ENCODE results near the gene ESYT2.

Gene ESYT2

DNA sequence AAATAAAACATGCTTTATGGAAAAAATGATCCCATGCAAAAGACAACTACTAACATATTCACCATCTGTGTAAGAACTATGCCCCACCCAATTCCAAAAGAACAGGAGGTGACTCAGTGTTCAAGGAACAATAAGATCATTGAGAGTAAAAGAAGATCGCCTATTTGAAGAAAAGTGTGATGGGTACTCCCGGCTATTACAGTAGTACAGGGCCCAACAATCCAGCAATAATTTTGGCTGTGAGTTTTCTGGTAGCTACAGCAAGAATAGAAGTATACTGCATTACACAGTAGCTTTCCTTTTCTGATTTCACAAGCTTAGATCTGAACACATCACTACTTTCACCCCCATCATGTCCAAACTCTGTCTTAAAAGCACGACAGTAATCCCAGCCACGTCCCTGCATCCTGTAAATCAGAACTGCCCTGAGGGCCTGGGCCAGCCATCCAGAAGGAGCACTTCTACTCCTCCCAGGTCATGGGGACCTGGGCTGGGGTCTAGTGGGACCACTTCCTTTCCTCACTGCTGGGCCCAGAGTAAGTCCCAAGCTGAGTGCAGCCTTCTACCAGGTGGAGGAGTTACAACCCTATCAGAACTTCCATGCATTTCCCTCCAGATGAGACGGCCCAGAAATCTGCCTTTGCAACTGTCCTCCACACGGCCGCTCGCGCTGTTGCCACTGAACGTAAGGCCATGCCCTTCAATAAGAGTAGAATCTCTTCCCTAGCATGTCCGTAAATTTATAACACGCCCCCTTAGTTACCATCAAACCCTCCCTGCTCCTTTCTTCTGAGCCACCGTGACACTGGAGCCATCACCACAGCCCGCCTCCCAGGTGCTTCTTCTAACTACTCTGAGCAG lies 7.9 kb downstream of the ESYT2 start:
- H3K27ac ChIP-seq (ENCODE audit: low read depth, low read length), result peak overlapping the region; percentile 6
- H3K36me3 ChIP-seq (ENCODE audit: control insufficient read depth, insufficient read depth, low read length), result no peaks in the 10 kb centered on the region
- no peak overlapping the region for H3K4me3 ChIP-seq (ENCODE audit: low read depth, low read length)
- peaks cover 34% of the 10 kb centered on the region for H3K4me1 ChIP-seq (ENCODE audit: control insufficient read depth, insufficient read depth, low read length)
- H3K9ac ChIP-seq (ENCODE audit: low read depth, low read length), result no peak overlapping the region
- no peaks in the 10 kb centered on the region for H3K9me3 ChIP-seq (ENCODE audit: control insufficient read depth, insufficient read depth, low read length)
- H3K27me3 ChIP-seq (ENCODE audit: control insufficient read depth, insufficient read depth, low read length), result no peaks in the 10 kb centered on the region

DNA sequence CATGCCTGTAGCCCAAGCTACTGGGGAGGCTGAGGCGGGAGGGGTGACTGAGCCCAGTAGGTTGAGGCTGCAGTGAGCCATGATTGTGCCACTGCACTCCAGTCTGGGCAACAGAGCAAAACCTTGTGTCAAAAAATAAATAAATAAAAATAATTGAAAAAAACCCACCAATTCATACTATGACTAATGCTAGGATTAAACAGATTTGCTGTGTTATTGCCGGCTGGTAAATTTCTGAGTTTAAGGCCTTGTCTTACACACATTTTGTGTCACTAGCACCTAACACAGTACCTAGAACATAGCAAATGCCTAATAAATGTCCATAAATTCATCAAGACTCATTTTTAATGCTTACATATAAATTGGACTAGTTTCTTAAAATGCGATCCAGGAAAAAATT lies 8.7 kb downstream of the ESYT2 start:
- Histone ChIP-seq H3K36me3 (ENCODE audit: control insufficient read depth, insufficient read depth, low read length) (no peaks in the 10 kb centered on the region), H3K27ac (ENCODE audit: low read depth, low read length) (no peak overlapping the region), H3K4me3 (ENCODE audit: low read depth, low read length) (no peak overlapping the region), H3K27me3 (ENCODE audit: control insufficient read depth, insufficient read depth, low read length) (no peaks in the 10 kb centered on the region), H3K9me3 (ENCODE audit: control insufficient read depth, insufficient read depth, low read length) (no peaks in the 10 kb centered on the region), H3K4me1 (ENCODE audit: control insufficient read depth, insufficient read depth, low read length) (peaks cover 40% of the 10 kb centered on the region), H3K9ac (ENCODE audit: low read depth, low read length) (no peak overlapping the region)

DNA sequence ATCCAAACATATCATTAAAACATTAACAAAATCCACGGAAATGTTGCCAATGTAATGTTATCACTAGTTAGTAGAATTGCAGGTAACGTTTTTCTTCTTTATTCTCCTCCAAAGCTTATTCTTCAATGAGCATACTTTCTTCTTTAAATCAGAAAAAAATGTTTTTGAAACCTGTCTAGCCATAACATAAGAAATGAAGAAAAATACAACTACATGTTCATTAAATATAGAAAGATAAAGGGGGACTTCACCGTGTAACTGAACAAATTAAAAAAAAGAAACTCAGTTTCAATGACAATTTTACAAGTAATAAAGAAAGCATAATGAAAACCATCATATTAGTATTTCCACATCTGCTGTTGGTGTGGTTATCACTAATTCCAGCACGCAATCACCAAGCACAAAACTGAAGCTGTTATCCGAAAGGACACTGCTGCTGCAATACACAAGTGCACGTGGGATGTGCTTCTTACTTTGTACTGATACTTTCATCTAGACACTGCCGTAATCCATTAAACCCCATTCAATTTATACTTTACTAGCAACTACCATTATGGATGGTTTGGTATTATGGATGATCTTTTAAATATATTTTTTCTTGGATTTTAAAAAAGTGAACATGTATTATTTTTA lies 9.6 kb downstream of the ESYT2 start:
- Histone ChIP-seq H3K4me3 (ENCODE audit: low read depth, low read length) (no peak overlapping the region), H3K27me3 (ENCODE audit: control insufficient read depth, insufficient read depth, low read length) (no peaks in the 10 kb centered on the region), H3K9ac (ENCODE audit: low read depth, low read length) (no peak overlapping the region), H3K9me3 (ENCODE audit: control insufficient read depth, insufficient read depth, low read length) (no peaks in the 10 kb centered on the region), H3K27ac (ENCODE audit: low read depth, low read length) (peak overlapping the region; percentile 92), H3K4me1 (ENCODE audit: control insufficient read depth, insufficient read depth, low read length) (peaks cover 49% of the 10 kb centered on the region), H3K36me3 (ENCODE audit: control insufficient read depth, insufficient read depth, low read length) (no peaks in the 10 kb centered on the region)

DNA sequence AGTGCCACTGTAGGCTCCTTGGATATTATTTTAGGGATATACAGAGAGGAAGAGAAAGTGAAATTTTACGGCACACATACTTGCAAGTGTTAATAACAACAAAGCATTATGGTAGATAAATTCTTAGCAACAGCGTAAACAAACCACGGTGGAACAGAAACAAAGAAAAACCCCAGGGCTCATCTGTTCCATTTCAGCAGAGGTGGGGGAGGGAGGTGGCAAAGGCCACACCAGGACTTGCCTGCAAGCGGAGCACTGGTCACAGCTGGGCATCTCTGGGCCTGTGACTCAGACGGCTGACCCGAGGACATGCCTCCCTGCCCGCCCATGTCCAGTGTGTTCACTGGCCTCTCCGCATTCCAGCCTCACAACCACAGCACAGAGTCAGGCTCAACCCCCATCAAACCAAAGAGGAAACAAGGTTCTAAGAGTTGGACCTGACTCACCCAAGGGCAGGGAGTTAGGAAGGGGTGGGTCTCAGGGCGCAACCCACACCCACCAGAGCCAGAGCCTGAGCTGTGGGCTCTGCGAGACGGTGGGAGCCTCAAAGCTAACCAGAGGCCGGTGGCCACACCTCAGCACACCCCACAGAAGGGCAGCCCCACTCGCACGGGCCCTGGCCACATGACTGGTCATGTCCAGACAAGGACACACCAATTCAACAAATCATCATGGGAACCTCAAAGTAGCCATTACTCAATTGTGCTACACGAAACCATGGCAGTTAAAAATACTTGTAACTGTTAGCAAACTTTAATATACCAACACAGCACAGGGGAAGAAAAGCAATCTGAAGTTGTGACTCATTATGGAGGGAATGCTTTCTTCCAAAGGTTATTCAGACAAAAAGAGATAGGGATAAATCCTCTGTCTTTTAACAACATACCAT lies 10.7 kb downstream of the ESYT2 start:
- peak overlapping the region; percentile 73 for H3K9ac ChIP-seq (ENCODE audit: low read depth, low read length)
- H3K27ac ChIP-seq (ENCODE audit: low read depth, low read length), result peak overlapping the region; percentile 92
- no peaks in the 10 kb centered on the region for H3K9me3 ChIP-seq (ENCODE audit: control insufficient read depth, insufficient read depth, low read length)
- H3K27me3 ChIP-seq (ENCODE audit: control insufficient read depth, insufficient read depth, low read length), result no peaks in the 10 kb centered on the region
- peak overlapping the region; percentile 39; the same call in 1 of the 2 replicates for H3K4me3 ChIP-seq (ENCODE audit: low read depth, low read length)
- H3K4me1 ChIP-seq (ENCODE audit: control insufficient read depth, insufficient read depth, low read length), result peaks cover 53% of the 10 kb centered on the region
- H3K36me3 ChIP-seq (ENCODE audit: control insufficient read depth, insufficient read depth, low read length), result no peaks in the 10 kb centered on the region

DNA sequence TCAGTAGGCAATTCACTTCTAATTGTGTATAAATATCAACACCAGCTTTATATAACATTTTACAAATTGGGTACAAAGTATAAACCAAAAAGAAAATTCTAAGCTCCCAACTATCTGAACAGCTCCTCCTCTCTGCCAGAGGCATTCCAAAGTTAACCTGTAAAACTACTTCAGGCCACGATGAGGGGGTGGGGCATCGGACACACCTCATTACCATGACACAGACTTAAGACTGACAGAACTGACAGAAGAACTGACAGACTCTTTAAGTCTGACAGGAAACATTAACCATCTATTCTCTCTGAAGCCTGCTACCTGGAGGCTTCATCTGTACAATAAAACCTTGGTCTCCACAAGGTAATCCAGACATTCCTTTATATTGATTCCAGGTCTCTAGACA lies 12.3 kb downstream of the ESYT2 start:
- Histone ChIP-seq H3K36me3 (ENCODE audit: control insufficient read depth, insufficient read depth, low read length) (no peaks in the 10 kb centered on the region), H3K4me3 (ENCODE audit: low read depth, low read length) (no peak overlapping the region), H3K4me1 (ENCODE audit: control insufficient read depth, insufficient read depth, low read length) (peaks cover 53% of the 10 kb centered on the region), H3K27me3 (ENCODE audit: control insufficient read depth, insufficient read depth, low read length) (no peaks in the 10 kb centered on the region), H3K9ac (ENCODE audit: low read depth, low read length) (no peak overlapping the region), H3K9me3 (ENCODE audit: control insufficient read depth, insufficient read depth, low read length) (no peaks in the 10 kb centered on the region), H3K27ac (ENCODE audit: low read depth, low read length) (peak overlapping the region; percentile 61)

DNA sequence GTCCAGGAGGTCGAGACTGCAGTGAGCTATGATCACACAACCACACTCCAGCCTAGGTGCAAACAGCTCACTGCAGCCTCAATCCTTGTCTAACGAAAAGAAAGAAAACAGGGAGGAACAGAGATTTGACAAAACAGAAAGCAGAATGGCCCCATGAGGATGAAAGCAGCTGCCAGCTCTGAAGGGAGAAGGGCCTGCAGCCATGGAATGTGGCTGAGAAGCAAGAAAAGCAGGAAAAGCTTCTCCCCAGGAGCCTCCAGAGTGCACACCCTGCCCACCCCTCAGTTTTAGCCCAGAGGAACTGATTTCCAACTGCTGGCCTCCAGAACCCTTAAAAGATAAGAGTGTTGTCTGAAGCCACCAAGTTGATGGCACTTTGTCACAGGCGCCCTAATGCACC lies 13.0 kb downstream of the ESYT2 start:
- Histone ChIP-seq H3K36me3 (ENCODE audit: control insufficient read depth, insufficient read depth, low read length) (no peaks in the 10 kb centered on the region), H3K9me3 (ENCODE audit: control insufficient read depth, insufficient read depth, low read length) (no peaks in the 10 kb centered on the region), H3K4me1 (ENCODE audit: control insufficient read depth, insufficient read depth, low read length) (peaks cover 50% of the 10 kb centered on the region), H3K9ac (ENCODE audit: low read depth, low read length) (no peak overlapping the region), H3K4me3 (ENCODE audit: low read depth, low read length) (no peak overlapping the region), H3K27me3 (ENCODE audit: control insufficient read depth, insufficient read depth, low read length) (no peaks in the 10 kb centered on the region), H3K27ac (ENCODE audit: low read depth, low read length) (peak overlapping the region; percentile 43)

DNA sequence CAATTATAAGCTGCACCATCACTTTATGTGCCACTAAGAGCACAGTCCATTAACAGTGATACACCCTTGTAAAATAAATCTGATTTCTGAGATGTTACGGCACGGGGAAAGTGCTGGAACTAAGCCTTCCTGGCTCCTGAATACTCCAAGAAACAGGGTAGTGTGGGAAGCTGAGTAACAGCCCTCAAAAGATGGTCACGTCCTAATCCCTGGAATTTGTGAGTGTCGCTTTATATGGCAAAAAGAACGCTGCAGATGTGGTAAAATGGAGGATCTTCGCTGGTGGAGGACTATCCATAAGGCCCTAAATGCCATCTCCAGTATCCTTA lies 13.5 kb downstream of the ESYT2 start:
- H3K4me3 ChIP-seq (ENCODE audit: low read depth, low read length), result no peak overlapping the region
- H3K27ac ChIP-seq (ENCODE audit: low read depth, low read length), result peak overlapping the region; percentile 43
- no peaks in the 10 kb centered on the region for H3K9me3 ChIP-seq (ENCODE audit: control insufficient read depth, insufficient read depth, low read length)
- no peaks in the 10 kb centered on the region for H3K36me3 ChIP-seq (ENCODE audit: control insufficient read depth, insufficient read depth, low read length)
- peaks cover 50% of the 10 kb centered on the region for H3K4me1 ChIP-seq (ENCODE audit: control insufficient read depth, insufficient read depth, low read length)
- no peak overlapping the region for H3K9ac ChIP-seq (ENCODE audit: low read depth, low read length)
- H3K27me3 ChIP-seq (ENCODE audit: control insufficient read depth, insufficient read depth, low read length), result no peaks in the 10 kb centered on the region

DNA sequence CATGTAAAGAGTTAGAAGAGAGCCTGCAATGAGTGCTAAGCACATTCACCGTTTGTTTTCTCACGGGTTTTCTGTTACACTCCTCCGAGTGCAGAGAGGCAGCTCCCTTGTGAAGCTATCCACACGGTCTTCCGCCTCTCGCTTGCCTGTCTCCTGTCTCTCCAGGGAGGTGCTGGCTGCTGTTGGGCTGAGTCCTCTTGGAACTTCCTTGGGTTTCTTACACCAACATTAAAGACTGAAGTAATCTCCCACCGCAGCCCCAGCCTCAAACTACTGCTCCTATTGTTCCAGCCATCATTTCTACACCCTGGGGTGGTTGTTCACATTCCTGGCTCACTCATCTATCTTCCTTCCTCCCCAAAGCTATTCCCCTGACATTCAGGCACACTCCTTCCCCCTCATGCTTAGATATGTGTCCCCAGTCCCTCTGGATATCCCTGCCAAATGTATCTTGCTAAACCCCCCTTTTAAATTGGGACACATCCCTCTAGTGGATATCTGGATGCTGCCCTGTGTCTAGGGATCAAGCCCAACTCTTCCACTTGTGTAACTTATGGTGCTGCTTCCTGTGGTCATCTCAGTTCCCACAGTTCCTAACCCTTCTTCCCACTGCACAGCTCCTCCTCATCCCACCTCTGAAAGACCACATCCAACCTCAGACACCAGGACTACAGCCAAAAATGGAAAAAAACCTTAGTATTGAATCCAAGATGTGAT lies 14.1 kb downstream of the ESYT2 start:
- peaks cover 50% of the 10 kb centered on the region for H3K4me1 ChIP-seq (ENCODE audit: control insufficient read depth, insufficient read depth, low read length)
- H3K36me3 ChIP-seq (ENCODE audit: control insufficient read depth, insufficient read depth, low read length), result no peaks in the 10 kb centered on the region
- peak overlapping the region; percentile 53 for H3K27ac ChIP-seq (ENCODE audit: low read depth, low read length)
- no peak overlapping the region for H3K9ac ChIP-seq (ENCODE audit: low read depth, low read length)
- H3K4me3 ChIP-seq (ENCODE audit: low read depth, low read length), result no peak overlapping the region
- H3K27me3 ChIP-seq (ENCODE audit: control insufficient read depth, insufficient read depth, low read length), result no peaks in the 10 kb centered on the region
- H3K9me3 ChIP-seq (ENCODE audit: control insufficient read depth, insufficient read depth, low read length), result no peaks in the 10 kb centered on the region

DNA sequence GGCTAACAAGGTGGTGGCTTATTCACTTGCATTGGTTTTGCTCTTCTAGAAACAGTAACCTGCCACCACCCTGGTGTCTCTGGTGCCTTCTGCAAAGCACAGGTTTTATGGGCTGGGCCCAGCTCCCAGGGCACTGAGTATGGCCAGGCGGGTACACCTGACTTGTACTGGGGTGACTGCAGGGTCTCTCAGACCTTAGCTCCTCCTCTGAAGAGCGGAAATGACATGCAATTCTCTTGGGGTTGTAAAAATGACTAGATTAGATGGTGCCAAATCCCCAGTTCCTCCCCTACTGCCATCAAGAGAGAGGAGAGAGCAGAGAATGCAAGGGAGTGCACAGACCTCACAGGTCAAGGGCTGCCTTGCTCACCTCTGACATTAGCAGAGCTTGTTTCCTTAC lies 14.7 kb downstream of the ESYT2 start:
- Histone ChIP-seq H3K4me3 (ENCODE audit: low read depth, low read length) (no peak overlapping the region), H3K36me3 (ENCODE audit: control insufficient read depth, insufficient read depth, low read length) (no peaks in the 10 kb centered on the region), H3K9me3 (ENCODE audit: control insufficient read depth, insufficient read depth, low read length) (no peaks in the 10 kb centered on the region), H3K9ac (ENCODE audit: low read depth, low read length) (no peak overlapping the region), H3K4me1 (ENCODE audit: control insufficient read depth, insufficient read depth, low read length) (peaks cover 47% of the 10 kb centered on the region), H3K27me3 (ENCODE audit: control insufficient read depth, insufficient read depth, low read length) (no peaks in the 10 kb centered on the region), H3K27ac (ENCODE audit: low read depth, low read length) (peak overlapping the region; percentile 53)

DNA sequence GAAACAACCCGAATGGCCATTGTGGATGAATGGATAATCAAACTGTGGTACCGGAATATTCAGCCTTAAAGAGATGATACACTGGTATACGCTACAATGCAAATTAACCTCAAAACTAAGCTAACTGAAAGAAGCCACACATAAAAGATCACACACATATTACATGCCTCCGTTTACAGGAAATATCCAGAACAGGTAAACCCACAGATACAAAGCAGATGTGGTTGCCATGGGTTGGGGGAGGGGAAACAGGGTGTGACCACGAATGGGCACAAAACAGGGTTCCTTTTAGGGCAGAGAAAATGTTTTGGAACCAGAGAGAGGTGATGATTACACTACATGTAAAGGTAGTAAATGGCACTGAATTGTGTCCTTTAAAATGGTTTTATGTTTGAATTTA lies 16.6 kb downstream of the ESYT2 start:
- Histone ChIP-seq H3K9ac (ENCODE audit: low read depth, low read length) (no peak overlapping the region), H3K27ac (ENCODE audit: low read depth, low read length) (no peak overlapping the region), H3K4me1 (ENCODE audit: control insufficient read depth, insufficient read depth, low read length) (peaks cover 30% of the 10 kb centered on the region), H3K9me3 (ENCODE audit: control insufficient read depth, insufficient read depth, low read length) (no peaks in the 10 kb centered on the region), H3K4me3 (ENCODE audit: low read depth, low read length) (no peak overlapping the region), H3K36me3 (ENCODE audit: control insufficient read depth, insufficient read depth, low read length) (peaks cover 3% of the 10 kb centered on the region; the same call in 1 of the 2 replicates), H3K27me3 (ENCODE audit: control insufficient read depth, insufficient read depth, low read length) (no peaks in the 10 kb centered on the region)
